Tongue (tissue), 2 donors: ENCODE data around the gene UGT1A3. TPM values are rescaled to one million over a fixed set of nuclear protein-coding genes. Genes with fewer than 3 reads are reported as not detected.

Experiments
- DNase-seq: peaks from one replicate; pipeline ENCODE4 v3.0.0-alpha.2; 2015
- total RNA-seq: library from RNA; depleted of rRNA; stranded (reverse); fragments of >200 nt; gene quantifications from one replicate; pipeline ENCODE4 v1.2.3, GENCODE V29; 2014

The UGT1A3 gene
- total RNA-seq, 1 donor from 2014 or later: 0.51 TPM

- DNase-seq: no peak
Observed at GRCh38 chr2:233796254-233796653, 67.4 kb downstream of the UGT1A3 start.

GRCh38 chr2:233798335-233799086 lies 69.7 kb downstream of the UGT1A3 start:
- no peak for DNase-seq

GRCh38 chr2:233799087-233799665 lies 70.3 kb downstream of the UGT1A3 start:
- DNase-seq: no peak

- no peak for DNase-seq
Observed at GRCh38 chr2:233799716-233800115, 70.9 kb downstream of the UGT1A3 start.

- no peak for DNase-seq
Observed at GRCh38 chr2:233800208-233800607, 71.4 kb downstream of the UGT1A3 start.

- DNase-seq: no peak
Observed at GRCh38 chr2:233801357-233802131, 72.7 kb downstream of the UGT1A3 start.

- no peak for DNase-seq
Observed at GRCh38 chr2:233802132-233802815, 73.4 kb downstream of the UGT1A3 start.

- DNase-seq: no peak
Observed at GRCh38 chr2:233803292-233803911, 74.6 kb downstream of the UGT1A3 start.

- no peak for DNase-seq
Observed at GRCh38 chr2:233803994-233804393, 75.2 kb downstream of the UGT1A3 start.

- DNase-seq: no peak
Observed at GRCh38 chr2:233807215-233807865, 78.5 kb downstream of the UGT1A3 start.

GRCh38 chr2:233807966-233808935 lies 79.4 kb downstream of the UGT1A3 start:
- no peak for DNase-seq

- DNase-seq: no peak
Observed at GRCh38 chr2:233810385-233810784, 81.5 kb downstream of the UGT1A3 start.

- no peak for DNase-seq
Observed at GRCh38 chr2:233811087-233811486, 82.2 kb downstream of the UGT1A3 start.

- no peak for DNase-seq
Observed at GRCh38 chr2:233811732-233812131, 82.9 kb downstream of the UGT1A3 start.

GRCh38 chr2:233813236-233814055 lies 84.6 kb downstream of the UGT1A3 start:
- no peak for DNase-seq

GRCh38 chr2:233814056-233814835 lies 85.4 kb downstream of the UGT1A3 start:
- no peak for DNase-seq

- DNase-seq: no peak
Observed at GRCh38 chr2:233815861-233816260, 87.0 kb downstream of the UGT1A3 start.

GRCh38 chr2:233816334-233816733 lies 87.5 kb downstream of the UGT1A3 start:
- DNase-seq: no peak

GRCh38 chr2:233816771-233817170 lies 87.9 kb downstream of the UGT1A3 start:
- no peak for DNase-seq
